Vagina (tissue), 2 donors: ENCODE results near the gene UBA7.

ENCODE experiments used
- POLR2A ChIP-seq, 2 donors: fragments of 450-650 bp; IDR thresholded peaks; one replicate each; pipeline ENCODE4 v1.6.1; 2017; ENCODE audit warnings: antibody characterized with exemption in 2 of 2, mild to moderate bottlenecking in 2 of 2, moderate library complexity in 2 of 2
- POLR2AphosphoS5 ChIP-seq, 2 donors: sonication (generic); formaldehyde crosslinking; IDR thresholded peaks; one replicate each; pipeline ENCODE4 v1.9.0; 2017; ENCODE audit warnings: antibody characterized with exemption in 2 of 2, mild to moderate bottlenecking in 2 of 2, low read depth in 1 of 2; ENCODE audit not compliant: insufficient read depth in 1 of 2
- TF ChIP-seq, protein P1 (sequence below), 3 experiments: fragments of 450-650 bp in 2 of 3; fragments of 200-600 bp in 1 of 3; sonication (generic) in 1 of 3; IDR thresholded peaks; one replicate each; pipeline ENCODE4 v1.5.1; 2017 to 2019; ENCODE audit warnings: antibody characterized with exemption in 3 of 3, mild to moderate bottlenecking in 2 of 3, moderate library complexity in 2 of 3

DNA sequence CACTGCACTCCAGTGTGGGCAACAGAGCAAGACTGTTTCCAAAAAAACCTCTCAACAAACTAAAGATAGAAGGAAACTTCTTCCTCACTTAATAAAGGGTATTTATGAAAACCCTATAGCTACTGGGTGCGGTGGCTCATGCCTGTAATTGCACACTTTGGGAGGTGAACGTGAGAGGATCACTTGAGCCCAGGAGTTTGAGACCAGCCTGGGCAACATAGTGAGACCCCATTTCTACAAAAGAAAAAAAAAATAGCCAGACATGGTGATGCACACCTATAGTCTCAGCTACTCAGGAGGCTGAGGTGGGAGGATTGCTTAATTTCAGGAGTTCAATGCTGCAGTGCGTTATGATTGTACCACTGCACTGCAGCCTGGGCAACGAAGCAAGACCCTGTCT is 49.8 kb downstream of the UBA7 start:
- TF ChIP-seq, protein P1, sequence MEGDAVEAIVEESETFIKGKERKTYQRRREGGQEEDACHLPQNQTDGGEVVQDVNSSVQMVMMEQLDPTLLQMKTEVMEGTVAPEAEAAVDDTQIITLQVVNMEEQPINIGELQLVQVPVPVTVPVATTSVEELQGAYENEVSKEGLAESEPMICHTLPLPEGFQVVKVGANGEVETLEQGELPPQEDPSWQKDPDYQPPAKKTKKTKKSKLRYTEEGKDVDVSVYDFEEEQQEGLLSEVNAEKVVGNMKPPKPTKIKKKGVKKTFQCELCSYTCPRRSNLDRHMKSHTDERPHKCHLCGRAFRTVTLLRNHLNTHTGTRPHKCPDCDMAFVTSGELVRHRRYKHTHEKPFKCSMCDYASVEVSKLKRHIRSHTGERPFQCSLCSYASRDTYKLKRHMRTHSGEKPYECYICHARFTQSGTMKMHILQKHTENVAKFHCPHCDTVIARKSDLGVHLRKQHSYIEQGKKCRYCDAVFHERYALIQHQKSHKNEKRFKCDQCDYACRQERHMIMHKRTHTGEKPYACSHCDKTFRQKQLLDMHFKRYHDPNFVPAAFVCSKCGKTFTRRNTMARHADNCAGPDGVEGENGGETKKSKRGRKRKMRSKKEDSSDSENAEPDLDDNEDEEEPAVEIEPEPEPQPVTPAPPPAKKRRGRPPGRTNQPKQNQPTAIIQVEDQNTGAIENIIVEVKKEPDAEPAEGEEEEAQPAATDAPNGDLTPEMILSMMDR (IDR thresholded peaks at IDR 0.05), result no peak
- TF ChIP-seq POLR2AphosphoS5 (IDR thresholded peaks at IDR 0.05; ENCODE audit: insufficient read depth in 1 of 2, low read depth in 1 of 2) (no peak), POLR2A (IDR thresholded peaks at IDR 0.05) (no peak)
